H9 (cell line): Measurements from ENCODE around the gene LZTS3. TPM values are rescaled to one million over a fixed set of nuclear protein-coding genes. Genes with fewer than 3 reads are reported as not detected.
"Not testable (repeated sequence)": the region's sequence is repeated elsewhere in the genome, so short reads cannot be mapped to it uniquely, and the experiment has no call there.

ENCODE experiments used
- DNase-seq: peaks from one replicate; pipeline ENCODE4 v3.0.0-alpha.2; 2017
- H2AFZ ChIP-seq: one replicate; pipeline ENCODE4 v1.6.1; 2013; ENCODE audit warnings: mild to moderate bottlenecking, low read length, control low read depth, moderate library complexity
- H2AK5ac ChIP-seq: 2 replicates; pipeline ENCODE4 v1.6.1; 2013; ENCODE audit warnings: low read length, control low read depth, mixed read lengths; ENCODE audit not compliant: insufficient read length
- H2BK120ac ChIP-seq: one replicate; pipeline ENCODE4 v1.6.1; 2013; ENCODE audit warnings: low read depth, mild to moderate bottlenecking, low read length, control low read depth, inconsistent platforms; ENCODE audit not compliant: poor library complexity, severe bottlenecking
- H2BK12ac ChIP-seq: 2 replicates; pipeline ENCODE4 v1.6.1; 2013; ENCODE audit warnings: low read length, control low read depth, mixed read lengths, low read depth; ENCODE audit not compliant: insufficient read length
- H2BK15ac ChIP-seq: 2 replicates; pipeline ENCODE4 v1.6.1; 2013; ENCODE audit warnings: low read depth, low read length, control low read depth
- H2BK20ac ChIP-seq: one replicate; pipeline ENCODE4 v1.6.1; 2013; ENCODE audit warnings: low read depth, mild to moderate bottlenecking, low read length, control low read depth, inconsistent platforms; ENCODE audit not compliant: poor library complexity, severe bottlenecking
- H2BK5ac ChIP-seq: 2 replicates; pipeline ENCODE4 v1.6.1; 2013; ENCODE audit warnings: low read length, control low read depth, mixed read lengths; ENCODE audit not compliant: insufficient read length
- H3K14ac ChIP-seq: 2 replicates; pipeline ENCODE4 v1.6.1; 2013; ENCODE audit warnings: low read length, control low read depth; ENCODE audit not compliant: insufficient read depth
- H3K18ac ChIP-seq: 2 replicates; pipeline ENCODE4 v1.6.1; 2013; ENCODE audit warnings: low read depth, mild to moderate bottlenecking, mixed read lengths, low read length, control low read depth; ENCODE audit not compliant: insufficient read length
- H3K23ac ChIP-seq: 2 replicates; pipeline ENCODE4 v1.6.1; 2013; ENCODE audit warnings: low read length, control low read depth, mixed read lengths, low read depth; ENCODE audit not compliant: insufficient read length
- H3K23me2 ChIP-seq: 2 replicates; pipeline ENCODE4 v1.6.1; 2013; ENCODE audit warnings: low read depth, mild to moderate bottlenecking, mixed read lengths, low read length, control low read depth; ENCODE audit not compliant: insufficient read length, poor library complexity, severe bottlenecking
- H3K27ac ChIP-seq: 2 replicates; pipeline ENCODE4 v1.5.1; 2013; ENCODE audit warnings: low read length, control low read depth, mixed read lengths, low read depth; ENCODE audit not compliant: insufficient read length
- H3K27me3 ChIP-seq: 2 replicates; pipeline ENCODE4 v1.6.1; 2013; ENCODE audit warnings: low read length, control low read depth, inconsistent platforms; ENCODE audit not compliant: insufficient read depth
- H3K4ac ChIP-seq: 2 replicates; pipeline ENCODE4 v1.6.1; 2013; ENCODE audit warnings: low read depth, mild to moderate bottlenecking, control low read depth, inconsistent platforms, low read length, moderate library complexity
- H3K4me1 ChIP-seq: 2 replicates; pipeline ENCODE4 v1.6.1; 2013; ENCODE audit warnings: low read length, control low read depth, inconsistent platforms; ENCODE audit not compliant: insufficient read depth
- H3K4me2 ChIP-seq: 2 replicates; pipeline ENCODE4 v1.6.1; 2013; ENCODE audit warnings: low read length, control low read depth, mixed read lengths; ENCODE audit not compliant: insufficient read length, insufficient read depth
- H3K56ac ChIP-seq: 2 replicates; pipeline ENCODE4 v1.6.1; 2013; ENCODE audit warnings: low read depth, mild to moderate bottlenecking, mixed read lengths, low read length, control low read depth; ENCODE audit not compliant: insufficient read length
- H3K79me1 ChIP-seq: 2 replicates; pipeline ENCODE4 v1.6.1; 2013; ENCODE audit warnings: low read depth, mild to moderate bottlenecking, moderate library complexity, low read length, control low read depth, inconsistent platforms; ENCODE audit not compliant: insufficient read depth, poor library complexity, severe bottlenecking
- H3K79me2 ChIP-seq: 2 replicates; pipeline ENCODE4 v1.6.1; 2013; ENCODE audit warnings: low read length, control low read depth, inconsistent platforms; ENCODE audit not compliant: insufficient read depth
- H3K9ac ChIP-seq: 2 replicates; pipeline ENCODE4 v1.6.1; 2013; ENCODE audit warnings: low read length, control low read depth, mixed read lengths; ENCODE audit not compliant: insufficient read length; ENCODE audit errors: extremely low read depth
- H3K9me3 ChIP-seq: one replicate; pipeline ENCODE4 v1.6.1; 2013; ENCODE audit warnings: low read depth, low read length, inconsistent platforms; ENCODE audit not compliant: control insufficient read depth
- H3T11ph ChIP-seq: one replicate; pipeline ENCODE4 v1.6.1; 2013; ENCODE audit warnings: mild to moderate bottlenecking, low read length, control low read depth, inconsistent platforms
- H4K20me1 ChIP-seq: one replicate; pipeline ENCODE4 v1.6.1; 2013; ENCODE audit not compliant: control insufficient read depth, insufficient read length, insufficient read depth
- H4K5ac ChIP-seq: 2 replicates; pipeline ENCODE4 v1.6.1; 2013; ENCODE audit warnings: low read depth, mild to moderate bottlenecking, mixed read lengths, low read length, control low read depth; ENCODE audit not compliant: insufficient read length
- H4K8ac ChIP-seq: replicated peaks from 2 replicates; pipeline ENCODE4 v1.6.1; 2013; ENCODE audit warnings: low read length, control low read depth, mixed read lengths, low read depth; ENCODE audit not compliant: insufficient read length
- H4K91ac ChIP-seq: 2 replicates; pipeline ENCODE4 v1.6.1; 2013; ENCODE audit warnings: low read depth, mild to moderate bottlenecking, moderate library complexity, mixed read lengths, low read length, control low read depth; ENCODE audit not compliant: insufficient read length
- H3K27ac Mint-ChIP-seq, 3 experiments: 2 replicates in 2 of 3; 3 replicates in 1 of 3; pipeline ENCODE4 v1.8.0; 2020 to 2021; ENCODE audit warnings: mixed read lengths in 3 of 3, mild to moderate bottlenecking in 1 of 3, moderate library complexity in 1 of 3
- H3K27me3 Mint-ChIP-seq: 2 replicates; pipeline ENCODE4 v1.8.0; 2021; ENCODE audit warnings: low read depth, mild to moderate bottlenecking, moderate library complexity, mixed read lengths
- H3K36me3 Mint-ChIP-seq, 3 experiments: 2 replicates in 2 of 3; 3 replicates in 1 of 3; pipeline ENCODE4 v1.8.0; 2020 to 2021; ENCODE audit warnings: low read depth in 3 of 3, mixed read lengths in 3 of 3; ENCODE audit not compliant: insufficient read depth in 1 of 3
- H3K4me1 Mint-ChIP-seq, 2 experiments: 2 replicates each; pipeline ENCODE4 v1.8.0; 2020; ENCODE audit warnings: mixed read lengths in 2 of 2
- H3K4me3 Mint-ChIP-seq, 2 experiments: 2 replicates in 1 of 2; 3 replicates in 1 of 2; pipeline ENCODE4 v1.8.0; 2020 to 2021; ENCODE audit warnings: mild to moderate bottlenecking in 2 of 2, mixed read lengths in 2 of 2, moderate library complexity in 1 of 2
- H3K9me3 Mint-ChIP-seq, 2 experiments: 2 replicates in 1 of 2; 3 replicates in 1 of 2; pipeline ENCODE4 v1.8.0; 2020; ENCODE audit warnings: mild to moderate bottlenecking in 2 of 2, mixed read lengths in 2 of 2, moderate library complexity in 1 of 2
- CTCF ChIP-seq: fragments of 200-600 bp; sonication (generic); conservative IDR thresholded peaks from 3 replicates; pipeline ENCODE4 v1.8.0; 2021; ENCODE audit warnings: antibody characterized with exemption, mild to moderate bottlenecking
- WGBS: extraction: QIAGEN DNeasy Blood & Tissue Kit; methylation state at CpG from one replicate; pipeline ENCODE4 v1.1.7; 2013; ENCODE audit warnings: missing lambda C conversion rate, low lambda C conversion rate, mixed read lengths; ENCODE audit not compliant: insufficient read length; ENCODE audit errors: extremely low coverage; 5-methylcytosine and 5-hydroxymethylcytosine counted together
- total RNA-seq: library from RNA; stranded (reverse); gene quantifications from 2 replicates; pipeline ENCODE4 v1.2.1, GENCODE V29; 2021

LZTS3 gene
- total RNA-seq, 1 experiment from 2014 or later: 20.8 TPM

- no peak overlapping the region for H2BK120ac ChIP-seq
- TF ChIP-seq CTCF: no peak
- no peak overlapping the region for H3K9ac ChIP-seq
- no peak overlapping the region for H3K4me2 ChIP-seq
- no peaks in the 10 kb centered on the region for H3K79me2 ChIP-seq
- no peaks in the 10 kb centered on the region for H3K27me3 Mint-ChIP-seq
- H2BK20ac ChIP-seq: no peak overlapping the region
- no peak overlapping the region for H3K23ac ChIP-seq
- H3K27me3 ChIP-seq: no peaks in the 10 kb centered on the region
- H2AK5ac ChIP-seq: no peak overlapping the region
- H2BK5ac ChIP-seq: no peak overlapping the region
- no peak overlapping the region for H3K4me3 Mint-ChIP-seq
- no peak overlapping the region for H3K27ac ChIP-seq
- H3K18ac ChIP-seq: no peak overlapping the region
- H4K20me1 ChIP-seq: no peaks in the 10 kb centered on the region
- H3T11ph ChIP-seq: no peak overlapping the region
- H2BK12ac ChIP-seq: no peak overlapping the region
- no peaks in the 10 kb centered on the region for H3K4me1 Mint-ChIP-seq
- no peaks in the 10 kb centered on the region for H3K9me3 Mint-ChIP-seq
- no peak overlapping the region for H2AFZ ChIP-seq
- WGBS: no CpG with 5 or more reads among the region's 3 CpGs
- H3K36me3 Mint-ChIP-seq: peaks cover 0 to 4% (median under 1%) of the 10 kb centered on the region in 3 experiments; a peak in 3 of 7 replicates
- no peak overlapping the region for H3K56ac ChIP-seq
- H4K8ac ChIP-seq: no peak overlapping the region
- H3K9me3 ChIP-seq: no peaks in the 10 kb centered on the region
- no peak overlapping the region for H2BK15ac ChIP-seq
- no peak for DNase-seq
- no peaks in the 10 kb centered on the region for H3K4me1 ChIP-seq
- no peak overlapping the region for H4K5ac ChIP-seq
- H3K23me2 ChIP-seq: no peaks in the 10 kb centered on the region
- no peak overlapping the region for H3K14ac ChIP-seq
- H3K27ac Mint-ChIP-seq: peak overlapping the region; percentile 20 to 55 (median 22); a peak in 2 of 7 replicates
- no peak overlapping the region for H3K4ac ChIP-seq
- H4K91ac ChIP-seq: no peak overlapping the region
- no peaks in the 10 kb centered on the region for H3K79me1 ChIP-seq
Measured at GRCh38 chr20:3183896-3184612, 10.7 kb upstream of the LZTS3 start.

GRCh38 chr20:3182429-3182828, 9.1 kb upstream of the LZTS3 start:
- H3K23ac ChIP-seq, H4K8ac ChIP-seq, H2BK20ac ChIP-seq, H3K56ac ChIP-seq, H3K27ac Mint-ChIP-seq, H3K27me3 Mint-ChIP-seq, H2BK15ac ChIP-seq, H3K23me2 ChIP-seq, H3K4me1 ChIP-seq, H3K79me1 ChIP-seq, H2BK12ac ChIP-seq, H4K5ac ChIP-seq, H3K9me3 Mint-ChIP-seq, H3K4me1 Mint-ChIP-seq, H3T11ph ChIP-seq, H3K36me3 Mint-ChIP-seq, H3K4me3 Mint-ChIP-seq, H4K20me1 ChIP-seq, H3K4ac ChIP-seq, H3K27ac ChIP-seq, H3K9ac ChIP-seq, H4K91ac ChIP-seq, DNase-seq, H3K4me2 ChIP-seq, H2AK5ac ChIP-seq, H3K18ac ChIP-seq, H3K27me3 ChIP-seq, H2AFZ ChIP-seq, H2BK120ac ChIP-seq, H2BK5ac ChIP-seq, H3K14ac ChIP-seq, H3K79me2 ChIP-seq, H3K9me3 ChIP-seq: not testable (repeated sequence)
- no CpG with 5 or more reads among the region's 5 CpGs for WGBS
